ENCODE results near the gene ICA1L. TPM values are rescaled to one million over a fixed set of nuclear protein-coding genes. Genes with fewer than 3 reads are reported as not detected.
A peak's percentile ranks its signal among the peaks of the same experiment; 100 is the strongest.
"Not testable (repeated sequence)": the region's sequence is repeated elsewhere in the genome, so short reads cannot be mapped to it uniquely, and the experiment has no call there.

ICA1L gene
- total RNA-seq, 2 donors from 2014 or later = 5.2 to 9.7 TPM

GRCh38 chr2:202881570-202881969 is 10.0 kb upstream of the ICA1L start:
- Mint-ChIP-seq H3K27ac (no peak overlapping the region), H3K4me3 (no peak overlapping the region), H3K9me3 (no peaks in the 10 kb centered on the region), H3K36me3 (peaks cover 7% of the 10 kb centered on the region), H3K27me3 (no peaks in the 10 kb centered on the region), H3K4me1 (ENCODE audit: low read depth in 2 of 2) (no peaks in the 10 kb centered on the region)
- DNase-seq (ENCODE audit: low spot score) = no peak
- no peak for ATAC-seq

- Mint-ChIP-seq H3K9me3 (no peaks in the 10 kb centered on the region), H3K27ac (no peak overlapping the region), H3K27me3 (no peaks in the 10 kb centered on the region), H3K4me1 (ENCODE audit: low read depth in 2 of 2) (peaks cover 0 to 3% of the 10 kb centered on the region in 2 donors), H3K36me3 (no peaks in the 10 kb centered on the region), H3K4me3 (no peak overlapping the region)
- DNase-seq (ENCODE audit: low spot score) (no peak), ATAC-seq (no peak)
These were observed 6.1 kb upstream of the ICA1L start for GRCh38 chr2:202877699-202878098.

- peak; percentile 88 to 91 for ATAC-seq
- Mint-ChIP-seq H3K4me1 (ENCODE audit: low read depth in 2 of 2) (peaks cover 7 to 10% of the 10 kb centered on the region in 2 donors), H3K27ac (peak overlapping the region in 1 of 2 donors; percentile 61), H3K27me3 (no peaks in the 10 kb centered on the region), H3K36me3 (no peaks in the 10 kb centered on the region), H3K9me3 (no peaks in the 10 kb centered on the region), H3K4me3 (peak overlapping the region; percentile 89)
- DNase-seq (ENCODE audit: low spot score) = peak; percentile 66
These were observed 901 bp downstream of the ICA1L start for GRCh38 chr2:202870431-202871299.

- Mint-ChIP-seq H3K36me3 (no peaks in the 10 kb centered on the region), H3K4me1 (ENCODE audit: low read depth in 2 of 2) (peaks cover 0 to 3% of the 10 kb centered on the region in 2 donors), H3K27me3 (no peaks in the 10 kb centered on the region), H3K9me3 (no peaks in the 10 kb centered on the region), H3K4me3 (no peak overlapping the region), H3K27ac (no peak overlapping the region)
- no peak for ATAC-seq
- no peak for DNase-seq (ENCODE audit: low spot score)
These were observed 9.6 kb downstream of the ICA1L start for GRCh38 chr2:202861987-202862386.

GRCh38 chr2:202858601-202859000 is 13.0 kb downstream of the ICA1L start:
- H3K27ac Mint-ChIP-seq = no peak overlapping the region
- H3K9me3 Mint-ChIP-seq = no peaks in the 10 kb centered on the region
- no peak for DNase-seq (ENCODE audit: low spot score)
- H3K4me1 Mint-ChIP-seq (ENCODE audit: low read depth in 2 of 2) = peaks cover 0 to 3% of the 10 kb centered on the region in 2 donors
- H3K27me3 Mint-ChIP-seq = peaks cover 0 to 2% of the 10 kb centered on the region in 2 donors
- no peak overlapping the region for H3K4me3 Mint-ChIP-seq
- no peak for ATAC-seq
- no peaks in the 10 kb centered on the region for H3K36me3 Mint-ChIP-seq

GRCh38 chr2:202849343-202849742 is 22.2 kb downstream of the ICA1L start:
- H3K36me3 Mint-ChIP-seq; H3K27ac Mint-ChIP-seq; DNase-seq (ENCODE audit: low spot score); H3K27me3 Mint-ChIP-seq; H3K9me3 Mint-ChIP-seq; H3K4me3 Mint-ChIP-seq; H3K4me1 Mint-ChIP-seq (ENCODE audit: low read depth in 2 of 2); ATAC-seq: not testable (repeated sequence)

GRCh38 chr2:202848813-202849212 is 22.8 kb downstream of the ICA1L start:
- ATAC-seq = no peak
- Mint-ChIP-seq H3K27ac (no peak overlapping the region), H3K4me3 (no peak overlapping the region)

GRCh38 chr2:202847693-202848524 is 23.7 kb downstream of the ICA1L start:
- H3K9me3 Mint-ChIP-seq = peaks cover 3% of the 10 kb centered on the region
- H3K4me1 Mint-ChIP-seq (ENCODE audit: low read depth in 2 of 2) = peaks cover 0 to 4% of the 10 kb centered on the region in 2 donors
- H3K27me3 Mint-ChIP-seq = no peaks in the 10 kb centered on the region
- H3K4me3 Mint-ChIP-seq = no peak overlapping the region
- H3K27ac Mint-ChIP-seq = no peak overlapping the region
- DNase-seq (ENCODE audit: low spot score) (no peak), ATAC-seq (no peak)
- H3K36me3 Mint-ChIP-seq = no peaks in the 10 kb centered on the region

More at GRCh38 chr2:202848813-202849212, 22.8 kb downstream of the ICA1L start:
- no peak for DNase-seq (ENCODE audit: low spot score)
- Mint-ChIP-seq H3K36me3 (no peaks in the 10 kb centered on the region), H3K9me3 (peaks cover 3% of the 10 kb centered on the region), H3K4me1 (ENCODE audit: low read depth in 2 of 2) (peaks cover 0 to 4% of the 10 kb centered on the region in 2 donors), H3K27me3 (no peaks in the 10 kb centered on the region)

- no peak overlapping the region for H3K27ac Mint-ChIP-seq
These were observed 26.9 kb downstream of the ICA1L start for GRCh38 chr2:202844656-202845055.

GRCh38 chr2:202842690-202843089 is 28.9 kb downstream of the ICA1L start:
- H3K4me3 Mint-ChIP-seq = no peak overlapping the region
- peaks cover 0 to under 1% of the 10 kb centered on the region in 2 donors for H3K4me1 Mint-ChIP-seq (ENCODE audit: low read depth in 2 of 2)
- ATAC-seq (no peak), DNase-seq (ENCODE audit: low spot score) (no peak)
- H3K27ac Mint-ChIP-seq = no peak overlapping the region
- peaks cover 7% of the 10 kb centered on the region for H3K36me3 Mint-ChIP-seq
- H3K27me3 Mint-ChIP-seq = no peaks in the 10 kb centered on the region
- peaks cover 5% of the 10 kb centered on the region for H3K9me3 Mint-ChIP-seq

More at GRCh38 chr2:202844656-202845055, 26.9 kb downstream of the ICA1L start:
- no peak for DNase-seq (ENCODE audit: low spot score)
- H3K36me3 Mint-ChIP-seq = peaks cover 7% of the 10 kb centered on the region
- no peak overlapping the region for H3K4me3 Mint-ChIP-seq
- H3K27me3 Mint-ChIP-seq = no peaks in the 10 kb centered on the region
- no peak for ATAC-seq
- H3K9me3 Mint-ChIP-seq = peaks cover 7% of the 10 kb centered on the region
- peaks cover 0 to 4% of the 10 kb centered on the region in 2 donors for H3K4me1 Mint-ChIP-seq (ENCODE audit: low read depth in 2 of 2)

- Mint-ChIP-seq H3K27me3 (no peaks in the 10 kb centered on the region), H3K4me1 (ENCODE audit: low read depth in 2 of 2) (no peaks in the 10 kb centered on the region), H3K27ac (no peak overlapping the region)
These were observed 30.3 kb downstream of the ICA1L start for GRCh38 chr2:202841090-202841867.

GRCh38 chr2:202831242-202832220 is 40.0 kb downstream of the ICA1L start:
- H3K27me3 Mint-ChIP-seq = no peaks in the 10 kb centered on the region
- H3K4me3 Mint-ChIP-seq = no peak overlapping the region
- DNase-seq (ENCODE audit: low spot score) = no peak
- H3K4me1 Mint-ChIP-seq (ENCODE audit: low read depth in 2 of 2) = peaks cover 8 to 9% of the 10 kb centered on the region in 2 donors
- H3K36me3 Mint-ChIP-seq = no peaks in the 10 kb centered on the region
- H3K27ac Mint-ChIP-seq = no peak overlapping the region
- H3K9me3 Mint-ChIP-seq = no peaks in the 10 kb centered on the region
- ATAC-seq = peak; percentile 48 to 69

More at GRCh38 chr2:202841090-202841867, 30.3 kb downstream of the ICA1L start:
- H3K4me3 Mint-ChIP-seq = no peak overlapping the region
- peaks cover 5% of the 10 kb centered on the region for H3K9me3 Mint-ChIP-seq
- DNase-seq (ENCODE audit: low spot score) (no peak), ATAC-seq (no peak)
- H3K36me3 Mint-ChIP-seq = peaks cover 7% of the 10 kb centered on the region

Measured in natural killer cell treated with Interleukin-12 subunit alpha and Interleukin-12 subunit beta and Interleukin-15 and Interleukin-18, amount 100 ng/mL, for 72 hours (primary cell).